ENCODE data around the gene NCOA5.

- TF ChIP-seq ZNF292 (tag by site-specific recombination; IDR thresholded peaks at IDR 0.05; ENCODE audit: borderline replicate concordance, low read depth) = no peak
- TF ChIP-seq CTCF (tag by site-specific recombination; IDR thresholded peaks at IDR 0.05) = no peak
- TF ChIP-seq ZNF626 (tag by site-specific recombination; IDR thresholded peaks at IDR 0.05) = no peak
- no peak for TF ChIP-seq ATF2 (tag by site-specific recombination; IDR thresholded peaks at IDR 0.05; ENCODE audit: low read depth)
- no peak for TF ChIP-seq ZNF274 (IDR thresholded peaks at IDR 0.05; ENCODE audit: low read length)
- no peak for TF ChIP-seq ZNF274 (tag by site-specific recombination; IDR thresholded peaks at IDR 0.05; ENCODE audit: borderline replicate concordance)
- TF ChIP-seq KLF9 (tag by site-specific recombination; IDR thresholded peaks at IDR 0.05; ENCODE audit: low read depth) = no peak
- TF ChIP-seq ZNF639 (tag by site-specific recombination; IDR thresholded peaks at IDR 0.05) = no peak
- TF ChIP-seq ZNF777 (tag by site-specific recombination; IDR thresholded peaks at IDR 0.05; ENCODE audit: borderline replicate concordance) = no peak
- no peak for TF ChIP-seq ZNF398 (tag by site-specific recombination; IDR thresholded peaks at IDR 0.05)
- no peak for TF ChIP-seq ZNF707 (tag by site-specific recombination; IDR thresholded peaks at IDR 0.05)
- no peak for TF ChIP-seq ZNF23 (tag by site-specific recombination; IDR thresholded peaks at IDR 0.05; ENCODE audit: borderline replicate concordance)
These were observed 54.0 kb downstream of the NCOA5 start for GRCh38 chr20:46035713-46036112.

All from HEK293 (cell line).